HG03432 (cell line): ENCODE data around the gene MAPK14.
"Not testable (repeated sequence)": the region's sequence is repeated elsewhere in the genome, so short reads cannot be mapped to it uniquely, and the experiment has no call there.

ENCODE experiments used
- ATAC-seq: cut with Tn5 transposase; IDR thresholded peaks from one replicate; pipeline ENCODE4 v1.9.1; 2021; ENCODE audit warnings: mild to moderate bottlenecking, moderate library complexity; ENCODE audit not compliant: unreplicated experiment

MAPK14 gene

GRCh38 chr6:36068012-36068392, 40.4 kb downstream of the MAPK14 start:
- ATAC-seq, result no peak

GRCh38 chr6:36068586-36068985, 41.0 kb downstream of the MAPK14 start:
- no peak for ATAC-seq

GRCh38 chr6:36069573-36069972, 42.0 kb downstream of the MAPK14 start:
- ATAC-seq, result no peak

GRCh38 chr6:36070252-36070651, 42.6 kb downstream of the MAPK14 start:
- no peak for ATAC-seq

GRCh38 chr6:36071281-36071680, 43.7 kb downstream of the MAPK14 start:
- ATAC-seq, result no peak

- no peak for ATAC-seq
Observed at GRCh38 chr6:36071714-36072113, 44.1 kb downstream of the MAPK14 start.

GRCh38 chr6:36072681-36073080, 45.1 kb downstream of the MAPK14 start:
- no peak for ATAC-seq

- ATAC-seq, result no peak
Observed at GRCh38 chr6:36073587-36073986, 46.0 kb downstream of the MAPK14 start.

GRCh38 chr6:36075656-36076055, 48.0 kb downstream of the MAPK14 start:
- ATAC-seq, result no peak

- ATAC-seq, result no peak
Observed at GRCh38 chr6:36076178-36077063, 48.8 kb downstream of the MAPK14 start.

GRCh38 chr6:36078159-36078558, 50.6 kb downstream of the MAPK14 start:
- ATAC-seq, result no peak

- no peak for ATAC-seq
Observed at GRCh38 chr6:36079601-36080000, 52.0 kb downstream of the MAPK14 start.

GRCh38 chr6:36082318-36082717, 54.7 kb downstream of the MAPK14 start:
- ATAC-seq, result no peak

- no peak for ATAC-seq
Observed at GRCh38 chr6:36083446-36083845, 55.8 kb downstream of the MAPK14 start.

- not testable (repeated sequence) for ATAC-seq
Observed at GRCh38 chr6:36088204-36088603, 60.6 kb downstream of the MAPK14 start.

- ATAC-seq, result no peak
Observed at GRCh38 chr6:36089048-36089447, 61.4 kb downstream of the MAPK14 start.

- ATAC-seq, result no peak
Observed at GRCh38 chr6:36094238-36094637, 66.6 kb downstream of the MAPK14 start.

GRCh38 chr6:36094753-36095496, 67.3 kb downstream of the MAPK14 start:
- peak; percentile 56 for ATAC-seq

GRCh38 chr6:36095497-36096391, 68.1 kb downstream of the MAPK14 start:
- peak; percentile 14 for ATAC-seq

GRCh38 chr6:36098253-36098919, 70.8 kb downstream of the MAPK14 start:
- ATAC-seq, result no peak
